ENCODE measurements around the gene MLH3. TPM values are rescaled to one million over a fixed set of nuclear protein-coding genes. Genes with fewer than 3 reads are reported as not detected.

Gene MLH3
- polyA plus RNA-seq, 1 of the 3 experiments (the other 2 are of a cell fraction): 3.8 TPM

- TF ChIP-seq REST (IDR thresholded peaks at IDR 0.05; ENCODE audit: low read depth, low read length) (peak; percentile 70; the same call in 1 of the 2 replicates), FOXM1 (IDR thresholded peaks at IDR 0.05; ENCODE audit: low read depth) (no peak), EZH2phosphoT487 (IDR thresholded peaks at IDR 0.05; ENCODE audit: borderline replicate concordance, low read depth) (no peak), TAF1 (IDR thresholded peaks at IDR 0.05; ENCODE audit: borderline replicate concordance, low read depth, low read length) (peak; percentile 52), FOXJ3 (CRISPR knock-in tag; IDR thresholded peaks at IDR 0.05) (no peak), POLR2AphosphoS5 (IDR thresholded peaks at IDR 0.05; ENCODE audit: low read depth, low read length) (peak; percentile 76; the same call in 1 of the 2 replicates), EP300 (IDR thresholded peaks at IDR 0.05; ENCODE audit: borderline replicate concordance in 1 of 2, low read depth in 1 of 2, low read length in 1 of 2) (no peak), RFX5 (IDR thresholded peaks at IDR 0.05; ENCODE audit: low read length) (no peak), USF2 (IDR thresholded peaks at IDR 0.05; ENCODE audit: borderline replicate concordance, low read depth, low read length) (no peak), TEAD4 (IDR thresholded peaks at IDR 0.05; ENCODE audit: borderline replicate concordance, insufficient read depth) (no peak)
Observed at GRCh38 chr14:75063491-75064204, 12.4 kb upstream of the MLH3 start, which contains the start of gene ACYP1 (continued).

- H3K4me1 ChIP-seq (ENCODE audit: control insufficient read depth in 1 of 2, insufficient read depth in 2 of 2, low read depth in 1 of 2, low read length in 1 of 2): peaks cover 0 to 8% of the 10 kb centered on the region in 2 experiments; a peak in 1 of 4 replicates
- no peak for DNase-seq
- TF ChIP-seq YY1 (IDR thresholded peaks at IDR 0.05; ENCODE audit: low read depth): no peak
- TF ChIP-seq TAF1 (IDR thresholded peaks at IDR 0.05; ENCODE audit: borderline replicate concordance, low read depth, low read length): no peak
- no peak for TF ChIP-seq GATA2 (CRISPR knock-in tag; IDR thresholded peaks at IDR 0.05)
- no peaks in the 10 kb centered on the region for H4K20me1 ChIP-seq (ENCODE audit: insufficient read depth)
- H3K9me3 ChIP-seq: 0 out of 2 replicates have a peak, but pooled peaks cover 5% of the 10 kb centered on the region
- CTCF ChIA-PET: interaction anchor here (0.9 to 5.6 kb wide), 9 partner anchors 8 to 194 kb away, joined by 3 to 26 read pairs (median 5); partner anchors contain the start of gene MLH3
- peaks cover 56% of the 10 kb centered on the region for H3K79me2 ChIP-seq (ENCODE audit: insufficient read depth)
- H3K4me2 ChIP-seq: peak overlapping the region; percentile 92
- POLR2A ChIA-PET: interaction anchor here (1.0 kb wide), 2 partner anchors 108 to 109 kb away, joined by 3 read pairs; partner anchors contain the start of gene PGF
- peak overlapping the region; percentile 69 for H3K9ac ChIP-seq
- H3K9me2 ChIP-seq: no peaks in the 10 kb centered on the region
- peak overlapping the region; percentile 10 to 67; a peak in 3 of 4 replicates for H3K27ac ChIP-seq (ENCODE audit: low read depth in 2 of 2, low read length in 1 of 2)
- H3K27me3 ChIP-seq (ENCODE audit: insufficient read depth): no peaks in the 10 kb centered on the region
- WGBS (ENCODE audit: low lambda C conversion rate): 24% methylated on average over 5 of the region's 5 CpGs
- H2AFZ ChIP-seq (ENCODE audit: low read depth): peak overlapping the region; percentile 75
- H3K36me3 ChIP-seq (replicated peaks in 1 of 2; ENCODE audit: control insufficient read depth in 1 of 2, insufficient read depth in 2 of 2, low read length in 1 of 2): peaks cover 0 to 13% of the 10 kb centered on the region in 2 experiments
- peaks cover 16% of the 10 kb centered on the region for H3F3A ChIP-seq (replicated peaks; ENCODE audit: insufficient read depth)
- H3K4me3 ChIP-seq (ENCODE audit: low read depth in 2 of 2, low read length in 1 of 2): peak overlapping the region; percentile 71 to 78
Observed at GRCh38 chr14:75063013-75063412, 11.7 kb upstream of the MLH3 start.

Data from SK-N-SH (cell line).